Activated CD4-positive, alpha-beta T cell treated with anti-CD3 and anti-CD28 coated beads for 48 hours (primary cell): ENCODE data around the gene TNFAIP1.

Experiments used
- DNase-seq: peaks from one replicate; pipeline ENCODE4 v3.0.0-alpha.2; 2020

Gene TNFAIP1

GRCh38 chr17:28346746-28347246 lies 11.2 kb downstream of the TNFAIP1 start:
- no peak for DNase-seq

GRCh38 chr17:28347261-28347891 lies 11.8 kb downstream of the TNFAIP1 start:
- no peak for DNase-seq

- DNase-seq = no peak
Observed at GRCh38 chr17:28348979-28349378, 13.4 kb downstream of the TNFAIP1 start.

GRCh38 chr17:28350271-28350670 lies 14.7 kb downstream of the TNFAIP1 start:
- no peak for DNase-seq

- peak; percentile 97 for DNase-seq
Observed at GRCh38 chr17:28357061-28357900, 21.7 kb downstream of the TNFAIP1 start, which contains the start of gene POLDIP2. TSS of gene POLDIP2 (minus strand) at chr17:28357527. CDS start at chr17:28357448, 79 bp downstream.

GRCh38 chr17:28357901-28358197 lies 22.3 kb downstream of the TNFAIP1 start:
- no peak for DNase-seq

GRCh38 chr17:28363186-28363585 lies 27.6 kb downstream of the TNFAIP1 start:
- DNase-seq = no peak

- no peak for DNase-seq
Observed at GRCh38 chr17:28363776-28364650, 28.5 kb downstream of the TNFAIP1 start.

GRCh38 chr17:28364665-28365363 lies 29.3 kb downstream of the TNFAIP1 start, which contains the start of gene SEBOX:
TSS of gene SEBOX (minus strand) at chr17:28365199. CDS start at chr17:28365151, 48 bp downstream.
- DNase-seq = no peak

GRCh38 chr17:28365487-28365886 lies 29.9 kb downstream of the TNFAIP1 start:
- no peak for DNase-seq

GRCh38 chr17:28366605-28367004 lies 31.0 kb downstream of the TNFAIP1 start:
- no peak for DNase-seq

- DNase-seq = no peak
Observed at GRCh38 chr17:28367641-28368305, 32.2 kb downstream of the TNFAIP1 start.

- no peak for DNase-seq
Observed at GRCh38 chr17:28368306-28368831, 32.8 kb downstream of the TNFAIP1 start.

- DNase-seq = no peak
Observed at GRCh38 chr17:28368915-28369683, 33.5 kb downstream of the TNFAIP1 start.

- DNase-seq = no peak
Observed at GRCh38 chr17:28369684-28370034, 34.1 kb downstream of the TNFAIP1 start.

GRCh38 chr17:28370035-28370743 lies 34.6 kb downstream of the TNFAIP1 start, which contains the start of gene VTN:
TSS of gene VTN (minus strand) at chr17:28370307. CDS start at chr17:28370203, 104 bp downstream.
- no peak for DNase-seq

- DNase-seq = no peak
Observed at GRCh38 chr17:28370744-28371103, 35.2 kb downstream of the TNFAIP1 start.

GRCh38 chr17:28371245-28372202 lies 36.0 kb downstream of the TNFAIP1 start, which contains the start of gene SARM1:
TSS of gene SARM1 (plus strand) at chr17:28371694. CDS start at chr17:28372033, 339 bp downstream.
- peak; percentile 90 for DNase-seq
